GM18520 (cell line): Measurements from ENCODE around the gene SCART1.
"Not testable (repeated sequence)": the region's sequence is repeated elsewhere in the genome, so short reads cannot be mapped to it uniquely, and the experiment has no call there.

Source experiments
- ATAC-seq: cut with Tn5 transposase; IDR thresholded peaks from one replicate; pipeline ENCODE4 v1.9.1; 2021; ENCODE audit not compliant: unreplicated experiment

Gene SCART1

DNA sequence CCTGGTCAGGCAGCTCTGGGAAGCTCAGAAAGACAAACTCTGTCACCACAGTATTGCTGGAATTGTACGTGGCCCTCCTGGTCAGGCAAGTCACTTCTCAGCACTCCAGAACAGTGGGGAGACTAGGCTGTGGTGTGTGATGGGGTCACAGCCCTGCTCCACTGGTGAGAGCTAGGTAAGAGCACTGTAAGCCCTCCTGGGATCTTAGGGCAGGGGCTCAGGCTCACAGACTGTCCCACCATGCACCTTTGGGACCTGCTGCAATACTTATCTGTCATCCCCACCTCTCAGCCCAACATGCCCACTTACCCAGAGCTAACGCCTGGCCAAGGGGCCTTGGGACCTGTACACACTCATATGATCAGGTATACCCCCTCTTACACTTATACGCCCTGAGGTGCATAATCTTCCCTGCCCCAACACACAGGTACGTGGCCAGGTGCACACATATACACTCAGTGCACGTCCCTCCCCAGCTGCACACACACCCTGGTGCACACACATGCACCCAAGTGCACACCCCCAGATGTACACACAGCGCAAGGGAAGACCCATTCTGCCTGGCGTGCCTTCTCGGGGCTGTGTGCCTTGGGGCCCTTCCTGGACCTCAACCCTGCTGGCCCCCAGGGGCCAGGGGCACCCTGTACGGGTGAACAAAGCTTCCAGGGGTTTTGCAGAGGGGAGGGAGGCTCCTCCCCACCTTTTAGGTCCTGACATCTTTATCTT, 21.7 kb upstream of the SCART1 start:
- not testable (repeated sequence) for ATAC-seq

DNA sequence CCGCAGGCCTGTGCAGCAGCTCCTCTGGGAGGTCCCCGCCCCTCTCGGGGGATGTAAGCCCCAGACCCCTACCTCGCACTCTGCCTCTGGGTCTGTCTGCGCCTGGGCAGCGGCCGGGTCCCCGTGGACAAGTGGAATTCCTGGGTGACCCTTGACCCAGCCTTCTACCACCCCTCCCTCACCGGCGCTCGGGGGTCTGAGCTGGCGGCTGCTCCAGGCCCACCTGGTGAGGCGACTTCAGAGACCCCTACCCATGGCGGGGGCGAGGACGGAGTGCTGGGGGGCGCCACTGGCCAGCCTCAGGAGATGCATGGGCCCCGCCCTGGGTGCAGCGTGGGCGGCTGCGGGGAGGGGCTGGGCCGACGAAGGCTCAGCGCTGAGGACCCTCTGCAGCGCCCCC, 21.0 kb upstream of the SCART1 start:
- not testable (repeated sequence) for ATAC-seq

DNA sequence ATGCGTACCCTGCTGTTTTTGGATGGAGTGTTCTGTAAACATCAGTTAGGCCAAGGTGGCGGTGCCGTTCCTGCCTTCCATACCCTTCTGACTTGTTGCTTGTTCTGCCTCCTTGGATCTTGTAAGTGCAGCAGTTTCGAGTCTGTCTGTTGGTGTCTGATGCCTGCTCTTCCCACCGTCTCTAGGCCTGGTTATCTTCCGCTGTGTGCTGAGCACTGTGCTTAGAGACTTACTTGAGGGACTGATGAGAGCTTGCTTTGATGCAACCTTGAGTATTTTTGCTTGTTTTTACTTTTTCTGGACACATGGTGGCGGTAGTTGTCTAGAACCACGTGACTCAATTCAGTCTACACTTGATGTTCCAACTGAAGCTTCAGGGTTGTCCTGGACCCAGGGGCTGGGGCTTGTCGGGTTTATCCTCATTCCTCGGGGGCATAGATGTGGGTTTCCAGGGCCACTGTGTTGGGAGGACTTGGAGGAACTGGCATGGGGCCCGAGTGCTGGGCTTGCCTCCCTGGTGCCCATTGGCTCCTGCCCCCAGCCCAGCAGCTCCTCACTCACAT, 15.0 kb upstream of the SCART1 start:
- ATAC-seq = no peak

DNA sequence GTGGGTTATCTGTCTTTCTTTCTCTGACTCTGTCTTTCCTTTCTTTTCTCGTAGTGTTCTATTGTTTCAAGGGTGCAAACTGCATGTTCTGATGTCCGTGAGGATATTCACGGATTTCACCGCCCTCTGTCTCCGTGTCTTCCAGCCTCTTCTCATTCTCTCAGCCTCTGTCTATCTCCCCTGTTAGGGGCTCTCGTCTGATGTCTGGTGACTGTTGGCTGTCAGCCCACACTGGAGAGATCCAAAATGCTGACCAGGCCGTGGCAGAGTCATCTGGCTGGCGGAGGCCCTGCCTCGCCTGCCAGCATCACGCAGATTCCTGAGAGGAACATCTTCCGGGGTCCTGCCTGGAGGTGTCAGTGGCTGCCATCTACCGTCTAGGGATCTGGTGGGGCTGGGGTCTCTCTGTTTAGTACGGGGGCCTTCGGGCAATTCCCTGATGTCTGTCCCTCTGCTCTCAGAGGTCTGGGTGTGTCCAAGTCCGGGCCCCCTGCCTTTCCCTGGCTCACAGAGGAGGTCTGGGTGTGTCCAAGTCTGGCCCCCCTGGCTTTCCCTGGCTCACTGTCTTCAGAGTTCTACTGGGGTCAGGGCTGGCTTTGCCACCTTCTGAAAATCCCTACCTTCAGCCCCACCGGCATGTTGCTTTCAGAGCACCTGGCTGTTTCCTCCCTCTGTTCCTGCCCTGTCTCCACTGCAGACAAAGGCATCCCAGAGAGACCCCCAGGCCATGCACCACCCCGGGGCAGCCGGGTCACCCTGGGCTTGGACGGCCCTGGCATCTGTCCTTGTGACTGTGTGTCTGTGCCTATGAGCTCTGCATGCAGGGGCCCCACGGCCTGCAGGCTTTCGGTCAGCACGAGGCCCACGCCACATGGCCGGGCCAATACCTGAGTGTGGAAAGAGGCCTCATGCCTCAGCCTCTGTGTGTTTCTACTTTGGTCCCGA, 14.0 kb upstream of the SCART1 start:
- ATAC-seq = no peak

DNA sequence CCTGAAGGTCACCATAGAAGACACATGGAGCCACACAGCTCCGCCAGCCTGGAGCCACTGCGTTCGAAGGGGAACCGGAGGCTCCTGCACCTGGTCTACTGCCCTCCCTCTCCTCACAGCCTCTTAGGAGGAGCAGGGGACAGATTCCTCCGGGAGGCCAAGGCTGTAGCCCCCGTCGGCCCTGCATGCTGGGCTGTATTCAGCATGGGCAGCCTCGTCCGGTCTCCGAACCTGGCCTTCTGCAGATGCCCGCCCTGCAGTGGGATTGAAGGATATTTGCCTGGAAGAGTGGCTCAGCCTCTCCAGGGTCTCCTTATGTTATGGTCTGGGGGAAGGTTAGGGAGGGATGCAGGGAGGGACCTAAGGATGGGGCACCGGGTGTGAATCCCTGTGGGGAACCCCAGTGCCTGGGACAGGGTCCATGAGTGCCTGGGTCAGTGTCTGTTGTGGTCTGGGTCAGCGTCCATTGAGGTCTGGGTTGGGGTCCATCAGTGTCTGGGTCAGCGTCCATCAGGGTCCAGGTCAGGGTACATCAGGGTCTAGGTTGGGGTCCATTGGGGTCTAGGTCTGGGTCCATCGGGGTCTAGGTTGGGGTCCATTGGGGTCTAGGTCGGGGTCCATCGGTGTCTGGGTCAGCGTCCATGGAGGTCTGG, 13.0 kb upstream of the SCART1 start:
- ATAC-seq = no peak

DNA sequence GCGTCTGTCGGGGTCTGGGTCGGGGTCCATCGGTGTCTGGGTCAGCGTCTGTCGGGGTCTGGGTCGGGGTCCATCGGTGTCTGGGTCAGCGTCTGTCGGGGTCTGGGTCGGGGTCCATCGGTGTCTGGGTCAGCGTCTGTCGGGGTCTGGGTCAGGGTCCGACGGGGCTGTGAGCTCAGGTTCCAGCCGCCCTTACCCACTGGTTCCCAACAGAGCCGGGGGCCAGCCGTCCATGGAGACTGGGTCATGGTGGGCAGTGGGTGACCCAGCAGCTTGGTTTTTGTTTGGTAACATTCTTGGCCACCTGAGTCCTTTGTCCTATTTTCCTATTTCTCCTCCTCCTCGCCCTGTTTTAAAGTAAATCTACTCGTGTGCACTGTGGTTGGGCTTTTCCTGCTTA, 12.4 kb upstream of the SCART1 start:
- ATAC-seq = not testable (repeated sequence)

DNA sequence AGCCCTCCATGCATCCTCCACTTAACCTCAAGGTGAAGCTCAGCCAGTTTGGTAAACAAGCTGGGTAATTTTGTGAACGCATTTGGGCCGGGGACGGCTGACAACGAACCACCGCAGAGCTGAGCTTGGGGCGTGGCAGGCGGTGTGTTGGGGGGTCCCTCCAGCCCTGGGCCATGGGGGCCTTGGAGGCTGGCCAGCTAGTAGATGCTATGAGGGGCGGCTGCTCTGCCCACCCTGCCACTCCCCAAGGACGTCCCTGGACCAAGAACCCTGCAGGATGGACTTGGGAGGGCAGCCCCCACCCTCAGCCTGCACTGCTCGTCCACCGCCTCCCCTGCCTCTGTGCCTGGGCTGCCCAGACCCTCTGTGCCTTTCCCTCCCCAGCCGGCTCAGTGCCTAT, 12.0 kb upstream of the SCART1 start:
- no peak for ATAC-seq

DNA sequence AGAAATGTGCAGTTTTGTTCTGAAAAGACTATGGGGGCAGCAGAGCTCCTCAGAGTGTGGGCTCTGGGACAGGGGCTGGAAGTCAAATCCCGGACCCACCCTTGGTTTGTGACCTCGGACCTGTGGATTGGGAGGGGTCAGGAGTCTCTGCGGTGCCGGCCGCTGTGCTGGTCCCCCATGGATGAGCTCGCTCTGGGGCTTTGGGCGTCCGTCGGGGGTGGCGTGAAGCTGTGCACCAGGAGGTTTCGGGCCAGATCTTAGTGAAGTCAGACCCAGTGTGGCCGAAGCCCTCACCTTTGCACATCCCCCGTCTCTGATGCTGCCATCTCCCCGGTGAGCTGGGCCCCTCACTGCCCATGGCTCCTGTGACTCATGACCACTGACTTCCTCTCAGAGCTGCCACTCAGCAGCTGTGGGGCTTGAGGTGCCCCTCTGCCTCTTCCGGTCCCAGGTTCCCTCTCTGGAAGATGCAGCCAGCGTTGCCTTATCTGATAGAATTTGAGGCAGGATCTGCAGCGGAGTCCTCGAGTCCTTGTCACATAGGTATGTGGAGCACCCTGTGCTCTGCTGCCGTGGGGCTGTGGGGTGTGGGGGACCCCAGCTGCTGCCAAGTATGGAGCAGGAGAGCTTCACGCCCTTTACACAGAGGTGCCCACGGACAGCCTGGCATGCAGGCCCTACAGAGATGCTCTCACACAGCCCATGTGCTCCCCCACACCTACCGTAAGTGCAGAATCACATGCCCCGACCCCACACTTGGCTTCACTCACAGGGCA, 11.4 kb upstream of the SCART1 start:
- ATAC-seq = no peak

DNA sequence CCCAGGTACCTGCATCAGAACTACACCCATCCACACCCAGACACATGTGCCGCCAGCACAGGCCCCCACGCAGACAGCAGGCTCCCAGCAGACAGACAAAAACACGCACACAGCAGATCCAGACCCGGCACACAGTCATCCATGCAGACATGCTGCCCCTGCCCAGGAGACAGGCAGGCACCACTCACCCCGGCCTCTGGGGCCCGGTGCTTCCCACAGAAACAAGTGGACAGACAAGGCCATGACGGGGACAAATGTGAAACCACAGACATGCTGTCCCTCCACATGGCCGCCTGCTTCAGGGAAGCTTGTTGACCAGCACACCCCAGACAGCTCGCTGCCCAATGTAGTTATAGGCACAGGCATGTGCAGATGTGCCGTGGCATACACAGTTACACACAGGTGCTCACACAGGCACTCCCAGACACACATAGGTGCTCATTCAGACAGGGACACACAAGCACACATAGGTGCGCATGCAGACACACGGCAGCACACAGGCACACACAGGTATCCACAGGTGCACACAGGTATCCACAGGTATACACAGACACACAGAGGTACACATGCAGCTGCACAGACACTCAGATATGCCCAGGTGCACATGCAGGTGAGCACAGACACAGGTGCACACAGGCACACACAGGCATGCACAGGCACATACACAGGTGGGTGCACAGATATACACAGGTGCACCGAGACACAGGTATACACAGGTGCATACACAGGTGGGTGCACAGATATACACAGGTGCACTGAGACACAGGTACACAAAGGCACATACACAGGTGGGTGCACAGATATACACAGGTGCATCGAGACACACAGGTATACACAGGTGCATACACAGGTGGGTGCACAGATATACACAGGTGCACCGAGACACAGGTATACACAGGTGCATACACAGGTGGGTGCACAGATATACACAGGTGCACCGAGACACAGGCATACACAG, 10.5 kb upstream of the SCART1 start:
- ATAC-seq = no peak

DNA sequence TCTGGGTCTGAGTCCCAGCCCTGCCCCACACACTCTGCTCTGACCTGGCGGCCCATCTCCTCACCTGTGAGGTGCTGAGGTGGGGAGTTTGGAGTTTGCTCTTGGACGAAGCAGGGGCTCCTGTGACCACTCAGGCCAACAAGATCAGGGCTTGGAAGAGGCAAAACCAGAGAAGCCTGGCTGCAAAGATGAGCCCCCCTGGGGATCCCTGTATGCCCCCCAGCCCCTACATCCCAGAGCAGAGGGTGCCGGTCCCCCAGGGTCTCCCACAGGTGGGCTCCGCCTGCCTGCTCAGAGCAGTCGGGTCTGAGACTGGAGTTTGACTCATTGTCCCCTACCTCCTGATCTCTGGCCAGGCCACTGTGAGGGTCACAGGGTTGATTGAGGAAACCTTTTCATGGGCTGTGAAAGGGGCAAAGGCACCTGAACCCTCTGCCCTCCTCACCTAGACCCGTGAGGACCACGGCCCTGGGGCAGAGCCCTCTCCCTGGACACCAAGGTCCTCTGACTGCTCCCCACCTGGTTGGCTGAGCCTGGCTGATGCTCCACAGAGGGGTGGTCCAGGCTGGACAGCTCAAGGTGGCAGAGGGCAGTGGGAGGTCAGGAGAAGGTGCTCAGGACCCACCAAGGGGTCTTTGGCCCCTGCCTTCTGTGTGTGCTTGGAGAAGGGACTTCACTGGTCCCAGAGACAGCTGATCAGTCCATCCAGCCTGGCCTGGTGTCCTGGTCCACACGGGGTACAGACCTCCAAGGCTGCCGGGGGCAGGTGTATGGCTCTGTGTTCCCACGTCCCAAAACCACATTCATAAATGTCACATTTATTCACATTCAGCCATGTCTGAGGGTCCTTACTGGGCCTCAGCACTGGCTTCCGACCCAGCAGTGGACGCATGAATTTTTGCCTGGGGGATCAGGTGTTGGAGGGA, 9.1 kb upstream of the SCART1 start:
- no peak for ATAC-seq

DNA sequence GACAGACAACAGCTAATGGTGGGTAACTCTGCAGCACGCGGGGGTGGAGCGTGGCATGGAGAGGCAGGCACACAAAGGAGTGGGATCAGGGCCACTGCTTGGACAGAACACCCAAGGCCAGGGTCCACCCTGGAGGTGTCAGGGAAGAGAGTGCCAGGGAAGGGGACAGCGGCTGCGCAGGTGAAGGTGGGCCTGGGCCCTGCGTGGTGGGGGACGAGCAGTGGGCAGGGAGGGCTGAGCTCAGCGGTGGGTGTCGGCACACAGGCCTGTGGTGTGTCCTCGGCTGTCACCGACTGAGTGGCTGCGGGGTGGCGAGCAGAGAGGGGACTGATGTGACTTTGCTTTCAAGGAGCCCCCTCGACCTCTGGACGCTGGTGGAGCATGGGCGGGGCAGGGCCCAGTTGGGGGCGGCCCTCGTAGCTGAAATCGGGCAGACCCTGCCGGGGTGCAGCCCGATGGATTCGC, 8.4 kb upstream of the SCART1 start:
- no peak for ATAC-seq

DNA sequence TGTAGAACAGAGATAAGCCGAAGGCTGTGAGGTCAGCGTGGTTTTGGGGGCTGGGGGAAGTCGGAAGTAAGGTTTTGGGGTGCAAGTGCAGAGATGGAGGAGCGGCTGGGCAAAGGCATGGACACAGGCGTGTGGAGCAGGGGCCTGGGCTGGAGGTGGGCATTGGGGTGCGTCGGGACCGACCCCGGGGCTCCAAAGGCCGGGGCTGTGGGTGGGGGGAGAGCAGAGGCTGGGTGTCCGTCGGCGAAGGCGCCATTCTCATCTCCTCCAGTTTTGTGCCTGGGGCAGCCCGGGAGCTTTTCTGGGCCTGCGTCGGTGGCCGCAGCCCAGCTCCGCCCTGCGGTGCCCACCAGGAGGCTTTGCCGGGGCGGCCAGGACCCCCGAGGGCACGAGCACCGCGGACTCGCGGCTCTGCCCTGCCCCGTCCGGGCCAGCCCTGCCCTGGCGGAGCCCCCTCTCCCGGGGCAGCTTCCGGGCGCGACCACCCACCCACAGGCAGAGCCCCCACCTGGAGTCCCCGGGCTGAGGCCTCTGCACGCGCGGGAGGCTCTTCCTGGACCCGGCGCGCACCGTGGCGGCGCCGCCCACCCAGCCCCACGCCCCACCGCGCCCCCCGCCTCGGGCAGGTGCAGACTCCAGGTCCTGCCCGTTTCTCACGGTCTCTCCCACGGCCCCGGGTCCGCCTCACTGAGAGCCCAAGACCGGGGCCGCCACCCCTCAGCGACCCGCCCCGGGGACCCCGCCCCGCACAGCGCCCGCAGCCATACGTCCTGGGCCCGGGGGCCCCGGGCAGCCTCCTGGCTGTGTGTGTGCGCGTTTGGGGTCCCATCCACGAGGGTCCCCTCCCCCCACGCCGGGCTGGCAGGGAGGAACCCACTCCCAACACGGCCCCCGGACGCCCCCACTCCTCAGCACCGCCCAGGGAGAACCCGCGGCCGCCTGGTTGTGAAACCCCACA, 7.7 kb upstream of the SCART1 start:
- ATAC-seq = no peak

DNA sequence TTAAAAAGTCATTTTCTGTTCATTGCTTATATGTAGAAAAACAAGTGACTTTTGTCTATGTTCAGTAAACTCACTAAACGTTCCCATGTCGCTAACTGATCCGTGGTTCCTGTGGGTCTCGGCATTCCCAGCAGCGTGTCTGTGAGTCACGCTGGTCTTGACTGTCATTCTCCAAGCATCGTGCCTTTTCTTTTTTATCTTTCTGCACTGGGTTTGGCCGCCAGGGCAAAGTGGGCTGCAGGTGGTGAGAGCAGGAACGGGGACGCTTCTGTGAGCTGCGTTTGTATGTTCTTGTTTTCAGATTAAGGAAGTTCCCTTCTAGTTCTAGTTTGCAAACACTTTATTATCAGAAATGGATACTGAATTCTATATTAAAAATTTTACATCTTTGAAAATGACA, 6.8 kb upstream of the SCART1 start:
- no peak for ATAC-seq

DNA sequence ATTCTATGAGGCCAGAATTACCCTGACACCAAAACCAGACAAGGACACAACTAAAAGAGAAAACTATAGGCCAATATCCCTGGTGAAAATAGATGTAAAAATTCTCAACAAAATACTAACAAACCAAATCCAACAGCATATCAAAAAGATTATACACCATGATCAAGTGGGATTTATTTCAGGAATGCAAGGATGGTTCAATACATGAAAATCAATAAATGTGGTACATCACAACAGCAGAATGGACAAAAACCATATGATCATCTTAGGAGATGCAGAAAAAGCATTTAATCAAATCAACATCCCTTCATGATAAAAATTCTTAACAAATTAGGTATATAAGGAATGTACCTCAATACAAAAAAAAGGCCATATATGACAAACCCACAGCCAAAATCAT, 5.6 kb upstream of the SCART1 start:
- no peak for ATAC-seq

DNA sequence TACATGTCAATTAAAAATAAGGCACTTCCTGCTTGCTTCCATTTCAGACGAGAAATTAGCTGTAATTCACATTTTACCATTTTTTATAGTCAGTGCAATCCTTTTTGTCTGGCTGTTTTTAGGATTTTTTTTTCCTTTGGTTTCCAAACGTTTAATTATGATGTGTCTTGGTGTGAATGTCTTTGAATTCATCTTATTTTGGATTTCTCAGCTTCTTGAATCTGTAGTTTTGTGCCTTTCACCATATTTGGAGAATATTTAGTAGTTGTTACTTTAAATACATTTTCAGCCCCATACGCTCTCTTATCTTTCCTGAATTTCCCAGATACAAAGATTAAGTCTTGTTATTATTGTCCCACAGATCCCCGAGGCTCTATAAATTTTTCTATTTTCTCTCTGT, 2.4 kb upstream of the SCART1 start:
- no peak for ATAC-seq

DNA sequence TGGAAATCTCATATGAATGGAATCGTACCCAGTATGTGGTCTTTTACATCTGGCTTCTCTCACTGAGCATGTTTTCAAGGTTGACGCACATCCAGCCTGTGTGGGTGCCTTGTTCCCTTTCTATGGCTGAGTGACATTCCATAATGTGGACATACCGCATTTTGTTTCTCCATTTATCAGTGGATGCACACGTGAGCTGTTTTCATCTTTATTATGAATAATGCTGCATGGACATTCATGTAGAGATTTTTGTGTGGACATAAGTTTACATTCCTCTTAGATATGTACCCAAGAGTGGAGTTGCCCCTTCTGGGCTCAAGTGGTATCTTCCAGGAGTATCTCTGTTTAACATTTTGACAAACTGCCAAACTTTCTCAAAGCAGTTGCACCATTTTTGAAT, 1.3 kb upstream of the SCART1 start:
- no peak for ATAC-seq

DNA sequence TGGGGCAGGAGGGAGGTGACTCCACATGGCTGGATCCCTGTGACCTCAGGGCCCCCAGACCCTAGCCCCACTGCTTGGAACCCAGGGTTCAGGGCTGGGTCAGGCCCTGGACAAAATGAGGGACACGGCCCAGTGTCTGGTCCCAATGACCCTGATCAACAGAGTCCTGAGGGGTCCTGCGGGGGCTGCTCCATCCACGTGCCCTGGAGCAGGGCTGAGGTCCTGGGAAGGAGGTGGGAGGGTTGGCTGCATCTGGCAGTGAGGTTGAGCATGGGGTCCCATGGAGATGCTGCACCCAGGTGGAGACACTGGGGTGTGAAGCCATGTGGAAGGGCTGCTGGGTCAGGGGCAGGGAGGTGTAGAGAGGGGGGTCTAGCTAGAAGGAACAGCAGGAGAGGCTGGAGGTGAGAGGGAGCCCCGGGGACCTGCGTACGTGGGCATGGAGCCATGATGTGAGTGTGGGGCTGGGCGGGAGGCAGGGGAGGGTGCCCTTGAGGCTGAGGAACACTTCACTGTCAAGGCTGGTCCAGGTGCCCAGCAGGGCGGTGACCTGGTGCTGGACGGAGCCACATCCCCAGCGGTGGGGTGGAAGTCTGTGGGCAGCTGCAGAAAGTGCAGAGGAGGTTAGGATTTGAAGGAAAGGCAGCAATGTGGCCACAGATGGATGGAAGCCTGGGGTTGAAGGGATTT, 604 bp downstream of the SCART1 start:
- no peak for ATAC-seq
